ENCODE data around the gene PIM2. TPM values are rescaled to one million over a fixed set of nuclear protein-coding genes. Genes with fewer than 3 reads are reported as not detected.
A peak's percentile ranks its signal among the peaks of the same experiment; 100 is the strongest.

Gene PIM2
- total and polyA plus RNA-seq, 2 donors from 2014 or later = 8.7 to 29.6 TPM

DNA sequence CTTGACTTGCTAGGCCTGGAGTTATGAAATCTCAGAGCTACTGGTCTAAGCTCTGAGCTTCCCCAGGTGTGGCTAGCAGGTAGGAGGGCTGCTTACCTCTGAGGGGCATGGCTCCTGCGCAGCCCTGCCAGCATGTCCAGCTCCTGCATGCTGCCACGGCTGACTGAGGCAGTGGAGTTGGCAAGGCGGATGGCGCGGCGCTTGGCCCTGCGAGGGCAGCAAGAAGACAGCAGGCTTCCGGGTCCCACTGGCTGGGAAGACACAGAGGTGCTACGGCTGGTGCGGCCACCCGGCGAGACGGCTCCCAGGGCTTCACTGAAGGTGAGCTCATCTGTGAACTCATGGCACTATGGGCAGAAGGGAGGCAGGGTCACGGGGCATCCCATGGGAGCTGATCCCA, 47.1 kb upstream of the PIM2 start:
- Histone ChIP-seq H3K27me3 (ENCODE audit: control insufficient read depth, insufficient read depth, low read length) (no peaks in the 10 kb centered on the region), H3K4me3 (ENCODE audit: low read length in 3 of 3) (no peak overlapping the region), H3K4me1 (ENCODE audit: control insufficient read depth in 2 of 3, insufficient read depth in 2 of 3, low read depth in 1 of 3, low read length in 3 of 3) (no peaks in the 10 kb centered on the region), H3K27ac (ENCODE audit: low read depth in 2 of 2, low read length in 2 of 2) (no peak overlapping the region), H3K9me3 (ENCODE audit: control insufficient read depth in 2 of 3, insufficient read depth in 1 of 3, low read length in 3 of 3) (no peaks in the 10 kb centered on the region), H3K36me3 (ENCODE audit: control insufficient read depth in 2 of 3, insufficient read depth in 3 of 3, low read length in 3 of 3) (no peaks in the 10 kb centered on the region), H3K9ac (ENCODE audit: low read length in 3 of 3) (no peak overlapping the region)
- intact Hi-C loops (cut with DNase I) = no loop called here
- no peak for DNase-seq
- FAIRE-seq = no peak
- TF ChIP-seq, protein P1, sequence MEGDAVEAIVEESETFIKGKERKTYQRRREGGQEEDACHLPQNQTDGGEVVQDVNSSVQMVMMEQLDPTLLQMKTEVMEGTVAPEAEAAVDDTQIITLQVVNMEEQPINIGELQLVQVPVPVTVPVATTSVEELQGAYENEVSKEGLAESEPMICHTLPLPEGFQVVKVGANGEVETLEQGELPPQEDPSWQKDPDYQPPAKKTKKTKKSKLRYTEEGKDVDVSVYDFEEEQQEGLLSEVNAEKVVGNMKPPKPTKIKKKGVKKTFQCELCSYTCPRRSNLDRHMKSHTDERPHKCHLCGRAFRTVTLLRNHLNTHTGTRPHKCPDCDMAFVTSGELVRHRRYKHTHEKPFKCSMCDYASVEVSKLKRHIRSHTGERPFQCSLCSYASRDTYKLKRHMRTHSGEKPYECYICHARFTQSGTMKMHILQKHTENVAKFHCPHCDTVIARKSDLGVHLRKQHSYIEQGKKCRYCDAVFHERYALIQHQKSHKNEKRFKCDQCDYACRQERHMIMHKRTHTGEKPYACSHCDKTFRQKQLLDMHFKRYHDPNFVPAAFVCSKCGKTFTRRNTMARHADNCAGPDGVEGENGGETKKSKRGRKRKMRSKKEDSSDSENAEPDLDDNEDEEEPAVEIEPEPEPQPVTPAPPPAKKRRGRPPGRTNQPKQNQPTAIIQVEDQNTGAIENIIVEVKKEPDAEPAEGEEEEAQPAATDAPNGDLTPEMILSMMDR (IDR thresholded peaks at IDR 0.05; ENCODE audit: borderline replicate concordance, extremely low read depth, insufficient read depth) = no peak

DNA sequence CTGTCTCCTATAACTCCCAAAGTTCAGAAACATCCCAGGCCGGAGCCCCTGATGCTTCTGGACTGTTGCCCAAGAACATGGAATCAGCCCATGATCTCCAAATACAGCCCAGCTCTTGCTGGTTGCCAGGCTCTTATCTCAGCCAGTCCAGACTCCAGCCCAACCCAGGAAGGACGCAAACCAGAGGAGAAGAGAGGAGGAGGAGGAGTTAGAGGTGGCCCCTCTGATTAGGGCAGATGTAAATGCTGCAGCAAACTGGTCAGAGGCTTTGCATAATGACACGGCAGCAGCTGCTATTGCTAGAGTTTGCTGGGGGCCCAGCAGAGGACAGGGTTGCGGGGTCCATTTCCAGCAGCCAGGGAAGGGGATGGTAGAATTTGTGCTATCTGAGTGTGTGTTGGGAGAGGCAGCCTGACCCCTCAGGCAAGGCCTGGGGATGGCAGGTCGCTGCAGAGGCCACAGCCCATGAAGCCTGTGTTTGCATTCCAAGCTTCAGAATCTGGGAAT, 42.8 kb upstream of the PIM2 start:
- Histone ChIP-seq H3K4me3 (ENCODE audit: low read length in 3 of 3) (no peak overlapping the region), H3K36me3 (ENCODE audit: control insufficient read depth in 2 of 3, insufficient read depth in 3 of 3, low read length in 3 of 3) (no peaks in the 10 kb centered on the region), H3K9me3 (ENCODE audit: control insufficient read depth in 2 of 3, insufficient read depth in 1 of 3, low read length in 3 of 3) (no peaks in the 10 kb centered on the region), H3K9ac (ENCODE audit: low read length in 3 of 3) (no peak overlapping the region), H3K4me1 (ENCODE audit: control insufficient read depth in 2 of 3, insufficient read depth in 2 of 3, low read depth in 1 of 3, low read length in 3 of 3) (peaks cover 0 to 3% (median 0%) of the 10 kb centered on the region in 3 donors), H3K27me3 (ENCODE audit: control insufficient read depth, insufficient read depth, low read length) (no peaks in the 10 kb centered on the region), H3K27ac (ENCODE audit: low read depth in 2 of 2, low read length in 2 of 2) (no peak overlapping the region)
- FAIRE-seq (no peak), DNase-seq (peak in 1 of 5 donors; percentile 53)
- intact Hi-C loops (cut with DNase I) = no loop called here
- TF ChIP-seq, protein P1 (IDR thresholded peaks at IDR 0.05; ENCODE audit: borderline replicate concordance, extremely low read depth, insufficient read depth) = no peak

DNA sequence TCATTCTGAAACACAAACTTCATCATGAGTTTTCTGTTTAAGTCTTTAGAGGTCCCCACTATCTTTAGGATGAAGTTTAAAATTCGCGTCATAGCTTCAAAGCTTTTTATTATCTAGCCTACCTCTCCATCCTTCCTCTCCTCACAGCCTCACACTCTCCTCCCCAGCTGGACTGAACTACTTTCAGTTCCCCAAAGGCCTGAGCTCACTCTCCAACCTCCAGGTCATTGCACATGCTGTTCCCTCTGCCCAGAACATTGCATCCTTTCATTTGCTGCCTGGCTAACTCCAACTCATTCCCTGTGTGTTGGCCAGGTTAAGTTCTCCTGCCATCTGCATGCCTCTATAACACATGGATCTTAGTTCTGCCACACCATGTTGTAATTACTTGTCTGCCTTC, 41.5 kb upstream of the PIM2 start:
- TF ChIP-seq, protein P1 (IDR thresholded peaks at IDR 0.05; ENCODE audit: borderline replicate concordance, extremely low read depth, insufficient read depth) = no peak
- no peak for DNase-seq

DNA sequence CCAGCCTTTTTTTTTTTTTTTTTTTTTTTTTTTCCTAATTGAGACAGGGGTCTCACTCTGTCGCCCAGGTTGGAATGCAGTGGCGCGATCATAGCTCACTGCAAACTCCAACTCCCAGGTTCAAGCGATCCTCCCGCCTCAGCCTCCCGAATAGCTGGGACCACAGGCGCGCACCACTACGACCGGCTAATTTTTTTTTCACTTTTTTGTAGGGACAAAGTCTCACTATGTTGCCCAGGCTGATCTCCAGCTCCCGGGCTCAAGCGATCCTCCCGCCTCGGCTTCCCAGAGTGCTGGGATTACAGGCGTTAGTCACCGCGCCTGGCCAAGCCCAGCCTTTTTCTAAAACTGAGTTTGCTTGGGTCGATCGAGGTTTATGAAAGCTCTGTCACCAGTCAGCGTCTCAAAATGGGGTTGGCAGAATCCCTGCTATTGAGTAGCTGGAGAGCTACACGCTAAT, 39.8 kb upstream of the PIM2 start:
- no peak for FAIRE-seq

More for the DNA sequence above, 41.5 kb upstream of the PIM2 start:
- peaks cover 0 to 4% (median 0%) of the 10 kb centered on the region in 3 donors for H3K36me3 ChIP-seq (ENCODE audit: control insufficient read depth in 2 of 3, insufficient read depth in 3 of 3, low read length in 3 of 3)
- no peaks in the 10 kb centered on the region for H3K9me3 ChIP-seq (ENCODE audit: control insufficient read depth in 2 of 3, insufficient read depth in 1 of 3, low read length in 3 of 3)
- no peak overlapping the region for H3K4me3 ChIP-seq (ENCODE audit: low read length in 3 of 3)
- no peaks in the 10 kb centered on the region for H3K27me3 ChIP-seq (ENCODE audit: control insufficient read depth, insufficient read depth, low read length)
- H3K27ac ChIP-seq (ENCODE audit: low read depth in 2 of 2, low read length in 2 of 2) = no peak overlapping the region
- intact Hi-C loops (cut with DNase I) = no loop called here
- FAIRE-seq = no peak
- no peak overlapping the region for H3K9ac ChIP-seq (ENCODE audit: low read length in 3 of 3)
- H3K4me1 ChIP-seq (ENCODE audit: control insufficient read depth in 2 of 3, insufficient read depth in 2 of 3, low read depth in 1 of 3, low read length in 3 of 3) = peaks cover 0 to 14% (median 0%) of the 10 kb centered on the region in 3 donors

More for the DNA sequence above, 39.8 kb upstream of the PIM2 start:
- DNase-seq = no peak
- TF ChIP-seq, protein P1 (IDR thresholded peaks at IDR 0.05; ENCODE audit: borderline replicate concordance, extremely low read depth, insufficient read depth) = no peak
- intact Hi-C loops (cut with DNase I) = no loop called here
- Histone ChIP-seq H3K27ac (ENCODE audit: low read depth in 2 of 2, low read length in 2 of 2) (peak overlapping the region; percentile 88 to 89), H3K9me3 (ENCODE audit: control insufficient read depth in 2 of 3, insufficient read depth in 1 of 3, low read length in 3 of 3) (no peaks in the 10 kb centered on the region), H3K4me3 (ENCODE audit: low read length in 3 of 3) (peak overlapping the region; percentile 58 to 69 (median 64)), H3K4me1 (ENCODE audit: control insufficient read depth in 2 of 3, insufficient read depth in 2 of 3, low read depth in 1 of 3, low read length in 3 of 3) (peaks cover 0 to 21% (median 0%) of the 10 kb centered on the region in 3 donors), H3K27me3 (ENCODE audit: control insufficient read depth, insufficient read depth, low read length) (no peaks in the 10 kb centered on the region), H3K36me3 (ENCODE audit: control insufficient read depth in 2 of 3, insufficient read depth in 3 of 3, low read length in 3 of 3) (peaks cover 0 to 4% (median 0%) of the 10 kb centered on the region in 3 donors), H3K9ac (ENCODE audit: low read length in 3 of 3) (peak overlapping the region; percentile 29 to 86 (median 49))
